ENCODE results near the gene NEK6.

DNA sequence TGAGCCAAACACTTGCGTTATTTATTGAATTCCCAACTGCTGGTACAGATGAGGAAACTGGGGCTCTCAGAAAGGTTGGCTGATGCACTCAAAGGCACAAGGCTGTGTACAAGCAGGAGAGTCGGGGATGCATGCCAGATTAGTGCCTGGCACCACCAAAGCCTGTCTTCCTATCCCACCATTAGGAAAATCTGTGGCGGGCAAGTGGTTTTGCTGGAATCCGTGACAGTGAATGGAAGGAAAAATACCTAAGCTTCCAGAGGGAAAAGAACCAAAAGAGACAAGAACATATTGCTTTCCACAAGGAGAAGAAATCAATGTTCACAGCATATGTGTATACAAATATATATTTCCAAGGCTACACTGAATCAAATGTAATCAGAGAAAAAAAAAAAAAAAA lies 106.4 kb downstream of the NEK6 start:
- TF ChIP-seq, protein P1, sequence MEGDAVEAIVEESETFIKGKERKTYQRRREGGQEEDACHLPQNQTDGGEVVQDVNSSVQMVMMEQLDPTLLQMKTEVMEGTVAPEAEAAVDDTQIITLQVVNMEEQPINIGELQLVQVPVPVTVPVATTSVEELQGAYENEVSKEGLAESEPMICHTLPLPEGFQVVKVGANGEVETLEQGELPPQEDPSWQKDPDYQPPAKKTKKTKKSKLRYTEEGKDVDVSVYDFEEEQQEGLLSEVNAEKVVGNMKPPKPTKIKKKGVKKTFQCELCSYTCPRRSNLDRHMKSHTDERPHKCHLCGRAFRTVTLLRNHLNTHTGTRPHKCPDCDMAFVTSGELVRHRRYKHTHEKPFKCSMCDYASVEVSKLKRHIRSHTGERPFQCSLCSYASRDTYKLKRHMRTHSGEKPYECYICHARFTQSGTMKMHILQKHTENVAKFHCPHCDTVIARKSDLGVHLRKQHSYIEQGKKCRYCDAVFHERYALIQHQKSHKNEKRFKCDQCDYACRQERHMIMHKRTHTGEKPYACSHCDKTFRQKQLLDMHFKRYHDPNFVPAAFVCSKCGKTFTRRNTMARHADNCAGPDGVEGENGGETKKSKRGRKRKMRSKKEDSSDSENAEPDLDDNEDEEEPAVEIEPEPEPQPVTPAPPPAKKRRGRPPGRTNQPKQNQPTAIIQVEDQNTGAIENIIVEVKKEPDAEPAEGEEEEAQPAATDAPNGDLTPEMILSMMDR (IDR thresholded peaks at IDR 0.05) = no peak
- no peak for TF ChIP-seq POLR2A (IDR thresholded peaks at IDR 0.05)
